Left forelimb (tissue), 1 donor: ENCODE results near the gene PLCB4.
"Not testable (repeated sequence)": the region's sequence is repeated elsewhere in the genome, so short reads cannot be mapped to it uniquely, and the experiment has no call there.

Experiments
- DNase-seq: peaks from one replicate; pipeline ENCODE4 v3.0.0-alpha.2; 2018; ENCODE audit warnings: low spot score

PLCB4 gene

DNA sequence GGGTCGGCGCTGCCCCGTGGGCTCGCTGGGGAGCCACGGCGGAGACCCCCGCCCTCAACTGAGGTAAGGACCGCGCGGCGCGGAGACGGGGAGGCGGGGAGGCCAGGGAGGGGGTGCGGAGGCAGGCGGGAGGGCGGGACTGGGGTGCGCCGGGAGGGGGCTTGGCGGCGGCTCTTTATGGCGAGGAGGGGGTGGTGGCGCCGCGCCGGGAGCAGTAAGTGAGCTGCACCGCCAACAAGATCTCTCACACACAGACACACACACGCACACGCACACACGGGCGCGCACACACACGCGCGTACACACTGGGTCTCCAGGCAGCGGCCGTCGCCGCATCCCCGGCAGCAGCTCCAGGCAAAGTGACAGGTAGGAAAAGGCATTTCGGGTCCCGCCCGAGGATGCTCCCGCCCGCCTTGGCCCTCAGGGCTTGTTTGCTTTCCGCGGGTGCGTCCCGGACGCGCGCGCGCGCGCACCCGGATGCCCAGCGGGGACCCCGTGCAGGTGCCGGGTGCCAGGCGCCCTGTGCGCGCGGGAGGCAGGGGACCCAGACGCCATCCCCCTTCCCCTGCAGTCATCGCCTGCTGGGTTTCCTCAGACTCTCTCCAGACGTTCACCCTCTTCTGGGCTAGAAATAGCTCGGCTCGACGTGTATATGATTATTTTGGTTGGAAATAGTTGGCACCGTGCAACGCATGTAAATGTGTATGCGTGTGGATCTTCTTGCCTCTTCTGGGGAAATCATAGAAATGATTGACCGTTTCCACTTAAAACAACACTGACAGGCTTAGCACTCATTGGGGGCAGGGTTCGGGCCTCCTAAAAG lies at the start of gene PLCB4:
Gene PLCB4, plus strand, starts transcription at position 247 of the 823 bp plus-strand sequence. CDS start 238,728 bp downstream, outside the sequence.
- peak; percentile 80 for DNase-seq

DNA sequence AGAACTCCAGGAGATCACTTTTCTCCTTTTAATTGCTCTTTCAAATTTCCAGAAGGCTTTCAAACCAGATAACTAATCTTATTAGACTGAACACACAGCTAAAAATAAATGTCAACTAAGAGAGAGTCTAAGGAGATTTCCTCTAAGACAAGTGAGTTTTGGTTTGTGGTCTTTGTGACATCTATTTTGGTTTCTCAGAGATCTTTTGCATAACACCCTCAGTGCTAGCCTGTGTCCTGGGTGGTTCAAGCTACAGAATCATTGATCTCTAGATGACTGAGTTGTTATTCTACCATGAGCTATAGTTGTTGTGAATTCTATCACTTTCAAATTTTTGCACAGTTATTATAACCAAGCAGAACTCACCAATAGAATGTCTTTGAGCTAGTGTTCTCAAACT lies 49.1 kb upstream of the PLCB4 start:
- DNase-seq: no peak

DNA sequence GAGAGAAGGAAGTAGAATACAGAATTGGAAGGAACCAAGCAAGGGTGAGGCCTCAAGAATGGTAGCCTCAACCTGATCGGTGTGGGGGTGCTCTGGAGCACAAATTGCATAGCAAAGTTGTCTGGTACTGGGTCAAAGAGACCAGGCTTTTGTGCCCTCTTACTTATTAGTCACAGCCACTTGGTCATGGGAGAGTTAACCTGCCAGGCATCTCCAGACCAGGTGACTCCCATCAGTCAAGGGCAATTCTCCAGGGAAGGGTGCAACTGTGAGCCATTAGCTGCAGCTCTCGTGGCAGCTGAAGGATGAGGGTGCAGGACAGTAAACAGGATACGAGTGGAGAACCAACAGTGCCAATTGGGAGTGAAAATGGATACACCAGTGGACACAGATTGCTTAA lies 47.7 kb upstream of the PLCB4 start:
- DNase-seq: no peak

DNA sequence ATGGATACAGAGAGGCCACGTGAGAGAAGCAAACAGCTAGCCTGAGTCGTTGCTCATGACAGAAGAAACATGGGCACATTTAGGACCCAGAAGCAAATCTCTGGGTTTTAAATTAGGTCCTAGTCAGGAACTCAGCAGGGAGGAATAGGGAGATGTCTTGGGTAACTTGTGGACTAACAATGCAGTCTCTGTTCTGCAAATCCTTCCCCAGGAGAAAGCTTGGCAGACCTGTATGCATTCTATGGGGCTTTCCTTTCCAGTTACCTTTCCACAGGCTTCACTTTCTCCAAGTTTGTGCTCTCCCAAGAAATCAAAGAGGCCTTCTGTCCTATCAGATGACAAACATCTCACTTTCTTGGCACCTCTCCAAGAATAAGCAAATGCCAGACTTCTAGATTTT lies 47.2 kb upstream of the PLCB4 start:
- no peak for DNase-seq

DNA sequence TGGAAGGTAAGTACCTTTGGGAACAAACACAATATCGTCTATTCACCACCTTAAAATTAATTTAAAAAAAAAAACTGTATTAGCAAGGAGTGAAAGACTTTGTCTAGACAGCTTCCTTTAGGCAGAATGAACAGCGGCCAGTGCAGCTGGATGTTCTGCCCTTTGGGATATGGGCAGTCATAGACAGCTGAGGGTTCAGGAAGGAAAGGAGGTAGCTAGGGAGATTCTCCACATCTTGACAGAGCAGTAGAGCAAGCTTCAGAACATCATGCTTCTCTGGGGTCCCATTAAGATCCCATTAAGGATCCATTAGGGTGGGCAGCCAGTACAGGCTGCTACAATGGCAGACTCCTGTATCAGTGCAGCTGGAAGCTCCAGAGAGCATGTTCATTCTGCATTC lies 46.5 kb upstream of the PLCB4 start:
- no peak for DNase-seq

DNA sequence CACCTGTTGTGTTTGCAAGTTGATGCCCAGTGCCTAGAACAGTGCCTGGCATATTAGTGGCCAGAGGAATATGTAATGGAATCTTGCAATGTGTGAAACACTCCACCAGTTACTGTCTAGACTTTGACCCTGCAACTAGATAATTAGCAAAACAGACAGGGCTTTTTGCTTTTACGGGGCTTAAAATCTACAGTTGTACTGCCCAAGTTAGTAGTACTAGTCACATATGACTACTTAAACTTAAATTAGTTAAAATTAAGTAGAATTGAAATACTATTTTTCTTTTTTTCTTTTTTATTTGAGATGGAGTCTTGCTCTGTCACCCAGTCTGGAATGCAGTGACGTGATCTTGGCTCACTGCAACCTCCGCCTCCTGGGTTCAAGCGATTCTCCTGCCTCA lies 44.3 kb upstream of the PLCB4 start:
- no peak for DNase-seq

DNA sequence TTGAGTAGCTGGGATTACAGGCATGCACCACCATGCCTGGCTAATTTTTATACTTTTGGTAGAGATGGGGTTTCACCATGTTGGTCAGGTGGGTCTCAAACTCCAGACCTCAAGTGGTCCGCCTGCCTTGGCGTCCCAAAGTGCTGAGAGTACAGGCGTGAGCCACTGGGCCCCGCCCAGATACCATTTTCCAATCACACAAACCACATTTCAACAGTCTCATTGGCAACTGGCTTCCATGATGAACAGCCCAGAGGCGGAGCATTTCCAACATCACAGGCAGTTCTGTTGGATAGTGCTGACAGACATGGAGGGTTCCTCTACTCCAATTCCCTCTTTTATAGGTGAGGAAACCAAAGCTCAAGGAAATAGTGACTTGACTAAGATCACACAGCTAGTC lies 43.9 kb upstream of the PLCB4 start:
- DNase-seq: no peak

DNA sequence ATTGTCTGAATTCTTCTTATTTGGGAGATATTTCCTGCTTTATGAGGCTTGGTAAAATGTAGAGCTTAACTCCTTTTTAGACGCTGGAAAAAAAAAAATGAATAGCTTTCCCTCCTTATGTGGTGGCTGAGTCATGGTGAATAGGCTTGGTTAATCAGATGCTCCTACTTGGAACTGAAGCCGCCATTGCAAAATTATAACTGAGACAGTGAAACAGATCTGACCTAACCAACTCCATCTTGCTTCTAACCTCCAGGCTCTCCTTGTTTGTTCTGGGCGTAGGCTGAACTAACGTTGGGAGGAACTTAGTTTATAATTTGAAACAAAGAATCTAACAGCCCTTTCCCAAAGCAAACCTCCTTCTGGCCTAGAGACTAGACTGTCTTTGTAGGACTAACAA lies 43.2 kb upstream of the PLCB4 start:
- no peak for DNase-seq

DNA sequence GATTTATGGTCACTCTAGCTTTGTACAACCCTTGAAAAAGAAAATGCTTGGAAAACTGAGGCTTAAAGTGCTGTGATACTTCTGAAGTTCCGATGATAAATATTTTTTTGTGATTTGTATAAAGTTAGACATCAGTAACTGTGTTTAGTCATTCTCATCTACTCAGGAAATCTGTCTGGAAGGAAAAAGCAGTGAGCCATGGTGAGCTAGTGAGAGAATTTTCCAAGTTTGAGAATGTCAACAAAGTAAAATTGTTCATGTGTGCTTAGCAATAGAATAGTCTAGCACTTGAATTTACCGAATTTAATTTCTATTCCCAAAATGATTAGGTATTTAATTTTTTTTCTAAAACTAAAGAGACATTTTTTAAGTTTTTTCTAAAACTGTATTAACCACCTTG lies 41.3 kb upstream of the PLCB4 start:
- DNase-seq: no peak

DNA sequence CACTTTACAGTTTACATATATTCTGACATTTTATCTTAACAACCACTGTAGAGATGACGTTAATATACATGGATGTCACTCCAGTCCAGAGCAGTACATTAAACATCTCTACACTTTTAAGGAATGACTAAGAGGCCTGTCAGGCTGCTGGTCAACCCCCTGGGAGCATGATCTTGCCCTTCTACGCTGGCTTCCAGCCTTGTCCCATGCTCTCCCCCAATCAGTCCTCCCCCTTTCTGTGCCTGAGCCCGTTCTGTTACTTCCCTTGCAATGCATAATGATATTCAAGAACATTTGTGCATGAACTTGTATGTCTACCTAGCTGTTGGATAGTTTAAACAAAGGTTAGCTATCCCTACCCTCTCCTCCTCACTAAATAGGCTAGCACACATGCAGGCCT lies 40.5 kb upstream of the PLCB4 start:
- no peak for DNase-seq

DNA sequence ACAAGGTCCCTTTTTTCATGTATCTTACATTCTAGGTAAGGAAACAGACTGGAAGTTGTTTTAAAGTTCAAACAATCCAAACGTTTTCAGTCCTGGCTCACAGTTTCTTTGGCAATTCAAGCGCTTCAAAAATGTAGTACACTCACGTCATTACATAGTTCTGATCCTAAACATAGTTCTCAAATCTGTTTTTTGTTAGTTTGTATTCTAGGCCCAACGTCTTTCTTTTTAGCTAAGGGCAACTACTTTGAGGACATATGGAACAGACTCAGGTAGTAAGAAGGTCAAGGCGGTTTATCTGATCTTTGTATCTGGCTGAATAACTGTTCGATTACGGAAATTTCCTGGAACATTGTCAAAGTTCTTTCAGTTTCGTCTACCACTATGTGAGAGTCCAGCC lies 36.9 kb upstream of the PLCB4 start:
- no peak for DNase-seq

DNA sequence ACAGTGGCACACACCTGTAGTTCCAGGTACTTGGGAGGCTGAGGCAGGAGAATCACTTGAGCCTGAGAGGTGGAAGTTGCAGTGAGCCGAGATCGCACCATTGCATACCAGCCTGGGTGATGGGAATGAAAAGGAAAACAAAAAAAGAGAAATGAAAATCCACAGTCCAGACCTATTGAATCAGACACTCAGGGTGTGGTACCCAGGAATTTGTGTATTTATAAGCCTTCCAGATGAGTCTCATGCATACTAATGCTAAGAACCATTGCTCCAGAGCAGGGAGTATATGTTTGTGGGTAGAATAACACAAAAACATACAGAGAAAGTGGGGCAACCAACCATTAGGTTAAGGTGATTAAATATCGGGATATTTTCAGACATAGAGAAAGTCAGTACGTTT lies 36.1 kb upstream of the PLCB4 start:
- no peak for DNase-seq

DNA sequence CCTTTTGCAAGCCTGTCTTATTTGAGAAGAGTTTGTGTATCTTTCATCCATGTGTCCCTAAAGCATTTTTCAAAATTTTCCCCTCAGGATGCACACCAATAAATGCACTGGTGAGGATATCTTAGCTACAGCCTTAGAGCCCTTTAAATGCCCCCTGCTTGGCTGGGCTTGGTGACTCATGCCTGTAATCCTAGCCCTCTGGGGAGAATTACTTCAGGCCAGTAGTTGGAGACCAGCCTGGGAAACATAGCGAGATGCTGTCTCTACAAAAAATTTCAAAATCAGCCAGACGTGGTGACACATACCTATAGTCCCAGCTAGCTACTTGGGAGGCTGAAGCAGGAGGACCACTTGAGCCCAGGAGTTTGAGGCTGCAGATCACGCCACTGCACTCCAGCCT lies 33.8 kb upstream of the PLCB4 start:
- DNase-seq: no peak

DNA sequence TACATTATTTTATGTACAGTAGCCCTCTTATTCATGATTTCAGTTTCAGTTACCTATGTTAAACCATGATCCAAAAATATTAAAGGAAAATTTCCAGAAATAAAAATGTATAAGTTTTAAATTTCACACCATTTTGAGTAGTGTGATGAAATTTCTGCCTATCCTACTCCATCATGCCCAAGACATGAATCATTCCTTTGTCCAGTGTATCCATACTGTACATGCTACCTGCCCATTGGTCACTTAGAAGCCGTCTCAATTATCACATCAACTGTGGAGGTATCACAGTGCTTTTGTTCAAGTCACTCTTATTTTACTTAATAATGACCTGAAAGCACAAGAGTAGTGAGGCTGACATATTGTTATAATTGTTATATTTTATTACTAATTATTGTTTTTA lies 32.3 kb upstream of the PLCB4 start:
- DNase-seq: no peak

DNA sequence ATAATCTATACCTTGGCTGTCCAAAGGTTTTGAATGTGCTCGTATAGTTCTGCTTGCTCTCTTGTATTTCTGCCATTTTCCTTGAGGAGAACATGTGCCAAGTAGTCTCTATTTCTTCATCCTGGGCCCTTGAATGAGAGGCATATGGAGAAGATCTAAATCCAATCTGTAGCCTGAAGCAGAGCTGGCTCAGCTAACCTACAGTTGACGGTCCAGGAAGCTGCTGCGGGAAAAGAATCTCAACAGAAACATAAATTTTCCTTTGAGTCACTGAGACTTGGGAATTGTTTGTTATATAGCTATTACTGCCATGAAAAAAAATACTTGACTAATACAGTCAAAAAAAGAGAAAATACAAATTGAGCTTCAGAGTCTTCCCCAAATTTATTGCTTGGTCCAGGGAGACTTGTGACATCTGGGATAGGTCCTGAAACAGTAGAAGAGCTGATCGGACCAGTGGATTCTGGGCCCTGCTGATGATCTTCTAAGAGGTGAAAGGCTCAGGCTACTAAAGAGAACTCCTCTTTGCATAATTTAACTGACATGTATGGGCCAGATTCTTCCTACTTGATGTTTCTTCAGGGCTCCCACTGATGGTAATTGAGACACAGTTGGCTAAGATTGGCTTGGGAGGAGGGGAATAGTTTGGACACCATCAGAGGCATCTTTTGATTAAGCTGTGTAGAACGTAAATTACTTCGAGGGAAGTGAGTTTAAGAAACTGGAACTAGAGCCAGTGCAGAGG lies 29.9 kb upstream of the PLCB4 start:
- DNase-seq: no peak

DNA sequence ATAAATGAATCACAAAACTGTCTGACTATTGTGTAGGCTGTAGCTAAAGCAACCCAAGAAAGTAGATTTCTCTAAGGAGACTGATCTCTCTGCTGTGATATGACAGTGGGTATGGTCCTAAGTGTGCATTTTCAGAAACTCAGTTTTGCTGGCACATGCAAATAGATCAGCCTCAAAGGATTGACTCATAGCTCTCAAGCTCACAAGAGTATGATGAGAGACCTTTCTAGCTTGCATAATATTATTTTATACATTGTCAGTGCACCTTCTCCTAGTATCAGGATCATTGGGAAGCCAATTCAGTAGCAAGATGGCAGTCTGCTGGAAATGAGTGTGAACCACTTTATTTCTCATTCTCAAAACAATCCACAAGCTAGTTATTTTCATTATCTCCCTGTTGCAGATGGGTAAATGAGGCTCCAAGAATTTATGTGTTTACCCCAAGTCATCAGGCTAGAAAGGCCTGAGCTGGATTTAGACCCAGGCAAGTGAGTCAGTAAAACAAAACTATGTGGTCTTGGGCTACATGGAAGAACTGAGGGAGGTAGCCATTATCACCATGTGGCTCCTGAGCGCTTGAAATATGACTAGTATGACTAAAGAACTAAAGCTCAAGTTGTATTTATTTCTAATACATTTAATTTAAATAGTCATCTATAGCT lies 27.9 kb upstream of the PLCB4 start:
- DNase-seq: no peak

DNA sequence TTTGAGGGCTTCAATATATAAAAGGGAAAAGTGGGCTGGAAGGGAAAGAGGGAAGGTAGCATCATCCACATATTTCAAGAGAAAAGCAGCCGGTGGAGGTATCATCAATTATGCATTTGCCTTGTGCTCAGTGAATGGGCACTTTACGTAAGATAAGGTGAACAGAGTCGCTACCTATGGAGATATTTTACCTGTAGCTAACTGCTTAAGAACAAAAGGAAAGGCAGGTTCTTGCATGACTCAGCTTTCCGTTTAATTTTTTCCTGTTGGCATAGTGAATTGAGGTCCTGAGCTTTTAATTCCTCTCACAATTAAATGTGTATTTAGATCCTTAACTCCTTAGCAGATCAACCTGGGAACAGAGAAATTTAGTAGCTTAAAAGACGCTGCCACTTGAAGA lies 25.5 kb upstream of the PLCB4 start:
- no peak for DNase-seq

DNA sequence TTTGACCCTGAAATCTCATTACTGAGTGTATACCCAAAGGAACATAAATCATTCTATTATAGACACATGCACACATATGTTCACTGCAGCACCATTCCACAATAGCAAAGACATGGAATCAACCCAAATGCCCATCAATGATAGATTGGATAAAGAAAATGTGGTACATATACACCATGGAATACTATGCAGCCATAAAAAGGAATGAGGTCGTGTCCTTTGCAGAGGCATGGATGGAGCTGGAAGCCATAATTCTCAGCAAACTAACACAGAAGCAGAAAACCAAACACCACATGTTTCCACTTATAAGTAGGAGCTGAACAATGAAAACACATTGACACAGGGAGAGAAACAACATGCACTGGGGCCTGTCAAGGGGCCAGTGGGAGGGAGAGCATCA lies 21.0 kb upstream of the PLCB4 start:
- DNase-seq: not testable (repeated sequence)

DNA sequence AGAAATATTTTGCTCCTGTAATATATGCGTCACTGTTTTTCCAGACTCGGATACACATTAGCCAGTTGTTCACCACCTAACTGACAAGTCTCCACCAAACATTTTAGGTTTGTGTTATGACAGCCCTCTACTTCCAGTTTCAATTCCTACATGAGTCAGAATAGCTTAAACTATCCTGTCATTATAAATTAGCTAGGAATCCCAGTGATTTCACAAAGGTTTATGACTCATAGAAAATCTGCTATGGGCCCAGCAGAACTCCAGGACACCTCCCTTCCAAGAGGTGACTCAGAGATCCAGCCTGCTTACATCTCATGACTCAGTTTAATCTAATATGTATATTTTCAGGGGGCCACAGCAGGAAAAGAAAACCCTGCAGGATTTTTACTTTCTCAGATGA lies 17.4 kb upstream of the PLCB4 start:
- no peak for DNase-seq

DNA sequence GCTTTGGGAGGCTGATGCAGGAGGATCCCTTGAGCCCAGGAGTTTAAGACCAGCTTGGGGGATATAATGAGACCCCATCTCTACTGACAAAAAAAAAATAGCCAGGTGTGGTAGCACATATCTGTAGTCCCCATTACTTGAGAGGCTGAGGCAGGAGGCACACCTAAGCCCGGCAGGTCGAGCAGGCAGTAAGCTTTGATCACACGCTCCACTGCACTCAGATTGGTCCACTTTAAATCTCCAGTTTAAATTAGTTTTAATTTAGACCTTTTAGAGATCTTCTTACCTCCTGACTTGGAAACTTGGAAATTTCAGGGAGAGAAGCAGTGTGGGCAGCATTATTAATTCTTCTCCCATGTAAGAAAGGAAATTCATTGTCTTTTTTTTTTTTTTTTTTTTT lies 16.8 kb upstream of the PLCB4 start:
- no peak for DNase-seq

DNA sequence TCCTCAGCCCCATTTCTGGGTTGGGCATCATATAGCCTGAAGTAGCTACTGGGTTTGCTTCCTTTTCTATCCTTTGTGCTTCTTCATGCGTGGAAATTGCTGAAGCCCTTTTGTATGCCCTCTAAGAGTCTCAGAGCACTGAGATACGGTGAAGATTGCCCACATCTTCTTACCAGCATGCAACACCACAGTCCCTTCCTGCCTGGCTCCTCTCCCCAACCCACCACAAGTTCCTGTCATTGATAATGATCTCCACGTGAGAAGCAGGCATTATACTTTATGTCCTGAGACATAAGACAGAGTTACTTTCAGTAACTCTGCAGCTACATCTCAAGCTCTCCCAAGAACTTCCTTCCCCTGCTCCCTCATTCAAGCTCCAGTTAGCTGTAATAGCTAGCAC lies 15.8 kb upstream of the PLCB4 start:
- no peak for DNase-seq

DNA sequence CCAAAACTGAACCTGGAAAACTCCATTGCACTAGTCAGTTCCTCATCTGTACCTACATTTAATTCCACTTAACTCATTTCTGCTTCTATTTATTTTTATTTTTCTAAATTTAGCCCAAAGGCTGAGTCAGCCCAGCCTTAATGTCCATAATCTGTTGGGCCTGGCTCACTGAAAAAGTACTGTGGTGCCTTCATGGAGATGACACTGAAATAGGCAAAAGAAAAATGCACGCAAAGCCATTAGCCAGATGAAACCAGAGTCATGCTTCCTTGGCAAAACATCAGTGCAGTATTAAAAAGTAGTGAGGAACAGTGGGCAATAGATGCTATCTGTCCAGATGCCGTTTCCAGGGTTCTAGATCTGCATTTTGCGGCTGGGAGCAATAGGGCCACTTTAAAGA lies 14.7 kb upstream of the PLCB4 start:
- no peak for DNase-seq

DNA sequence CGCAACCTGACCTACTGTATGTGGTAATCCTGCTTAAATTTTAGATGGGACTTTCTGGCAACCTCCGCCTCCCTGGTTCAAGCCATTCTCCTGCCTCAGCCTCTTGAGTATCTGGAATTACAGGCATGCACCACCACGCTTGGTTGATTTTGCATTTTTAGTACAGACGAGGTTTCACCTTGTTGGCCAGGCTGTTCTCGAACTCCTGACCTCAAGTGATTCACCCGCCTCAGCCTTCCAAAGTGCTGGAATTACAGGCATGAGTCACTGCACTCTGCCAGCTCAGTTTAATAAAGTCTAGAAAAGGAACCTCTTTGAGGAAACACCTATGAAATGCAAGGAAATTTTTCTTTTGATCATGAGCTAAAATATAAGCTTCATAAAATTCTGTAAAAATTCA lies 9.0 kb upstream of the PLCB4 start:
- DNase-seq: no peak
